Measurements from ENCODE around the gene REEP2.

DNA sequence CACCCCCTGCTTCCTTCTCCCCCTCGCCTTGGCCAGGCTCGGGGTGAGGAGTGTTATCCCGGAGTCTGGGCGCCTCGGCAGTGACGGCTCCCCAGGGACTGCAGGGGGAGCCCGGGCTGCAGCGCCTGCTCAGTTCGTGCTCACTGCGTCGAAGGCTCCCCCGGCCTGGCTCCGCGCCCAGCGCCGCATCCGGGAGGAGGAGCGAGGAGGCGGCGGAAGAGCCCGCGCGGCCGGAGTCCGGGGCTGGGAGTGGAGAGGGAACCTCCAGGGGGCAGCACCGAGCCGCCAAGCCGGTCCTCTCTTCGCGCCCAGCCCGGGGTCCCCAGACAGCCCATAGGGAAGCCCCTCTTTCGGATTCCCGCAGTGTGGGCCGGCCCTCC, 25.1 kb downstream of the REEP2 start:
- TF ChIP-seq, protein P1, sequence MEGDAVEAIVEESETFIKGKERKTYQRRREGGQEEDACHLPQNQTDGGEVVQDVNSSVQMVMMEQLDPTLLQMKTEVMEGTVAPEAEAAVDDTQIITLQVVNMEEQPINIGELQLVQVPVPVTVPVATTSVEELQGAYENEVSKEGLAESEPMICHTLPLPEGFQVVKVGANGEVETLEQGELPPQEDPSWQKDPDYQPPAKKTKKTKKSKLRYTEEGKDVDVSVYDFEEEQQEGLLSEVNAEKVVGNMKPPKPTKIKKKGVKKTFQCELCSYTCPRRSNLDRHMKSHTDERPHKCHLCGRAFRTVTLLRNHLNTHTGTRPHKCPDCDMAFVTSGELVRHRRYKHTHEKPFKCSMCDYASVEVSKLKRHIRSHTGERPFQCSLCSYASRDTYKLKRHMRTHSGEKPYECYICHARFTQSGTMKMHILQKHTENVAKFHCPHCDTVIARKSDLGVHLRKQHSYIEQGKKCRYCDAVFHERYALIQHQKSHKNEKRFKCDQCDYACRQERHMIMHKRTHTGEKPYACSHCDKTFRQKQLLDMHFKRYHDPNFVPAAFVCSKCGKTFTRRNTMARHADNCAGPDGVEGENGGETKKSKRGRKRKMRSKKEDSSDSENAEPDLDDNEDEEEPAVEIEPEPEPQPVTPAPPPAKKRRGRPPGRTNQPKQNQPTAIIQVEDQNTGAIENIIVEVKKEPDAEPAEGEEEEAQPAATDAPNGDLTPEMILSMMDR (IDR thresholded peaks at IDR 0.05) = peak in 6 of 7 experiments; percentile 93 to 98 (median 97)
- TF ChIP-seq POLR2A (IDR thresholded peaks at IDR 0.05) = peak in 2 of 3 donors; percentile 86 to 87
